Nephron (organoid): ENCODE data around the gene FAM181A.

Source experiments
- H3K27ac Mint-ChIP-seq, 3 experiments: 2 replicates each; pipeline ENCODE4 v1.8.0; 2020; ENCODE audit warnings: mixed read lengths in 3 of 3, mild to moderate bottlenecking in 2 of 3, moderate library complexity in 1 of 3
- H3K27me3 Mint-ChIP-seq: 2 replicates; pipeline ENCODE4 v1.8.0; 2021; ENCODE audit warnings: low read depth, mild to moderate bottlenecking, moderate library complexity, mixed read lengths
- H3K36me3 Mint-ChIP-seq: 2 replicates; pipeline ENCODE4 v1.8.0; 2020; ENCODE audit warnings: low read depth, mixed read lengths
- H3K4me1 Mint-ChIP-seq: 2 replicates; pipeline ENCODE4 v1.8.0; 2020; ENCODE audit warnings: mixed read lengths
- H3K4me3 Mint-ChIP-seq, 3 experiments: 2 replicates each; pipeline ENCODE4 v1.8.0; 2020; ENCODE audit warnings: mild to moderate bottlenecking in 3 of 3, mixed read lengths in 3 of 3, moderate library complexity in 2 of 3
- H3K9me3 Mint-ChIP-seq: 2 replicates; pipeline ENCODE4 v1.8.0; 2020; ENCODE audit warnings: mixed read lengths
- CTCF ChIP-seq, 3 experiments: fragments of 200-600 bp; sonication (generic); IDR thresholded peaks; one replicate each; pipeline ENCODE4 v1.5.0; 2021; ENCODE audit warnings: antibody characterized with exemption in 3 of 3; ENCODE audit not compliant: unreplicated experiment in 3 of 3

FAM181A gene

GRCh38 chr14:93949511-93950075 is 22.4 kb downstream of the FAM181A start:
- Mint-ChIP-seq H3K4me3 (no peak overlapping the region), H3K36me3 (no peaks in the 10 kb centered on the region), H3K27me3 (peaks cover 21% of the 10 kb centered on the region), H3K4me1 (peaks cover 25% of the 10 kb centered on the region), H3K9me3 (no peaks in the 10 kb centered on the region), H3K27ac (no peak overlapping the region)
- no peak for TF ChIP-seq CTCF (IDR thresholded peaks at IDR 0.05; ENCODE audit: unreplicated experiment in 3 of 3)

GRCh38 chr14:93950948-93951634 is 23.9 kb downstream of the FAM181A start:
- H3K27me3 Mint-ChIP-seq: peaks cover 25% of the 10 kb centered on the region
- H3K9me3 Mint-ChIP-seq: no peaks in the 10 kb centered on the region
- TF ChIP-seq CTCF (IDR thresholded peaks at IDR 0.05; ENCODE audit: unreplicated experiment in 3 of 3): no peak
- no peak overlapping the region for H3K27ac Mint-ChIP-seq
- no peaks in the 10 kb centered on the region for H3K36me3 Mint-ChIP-seq
- H3K4me3 Mint-ChIP-seq: no peak overlapping the region
- H3K4me1 Mint-ChIP-seq: peaks cover 32% of the 10 kb centered on the region

- Mint-ChIP-seq H3K9me3 (no peaks in the 10 kb centered on the region), H3K4me1 (peaks cover 35% of the 10 kb centered on the region), H3K27ac (no peak overlapping the region), H3K27me3 (peaks cover 22% of the 10 kb centered on the region), H3K36me3 (no peaks in the 10 kb centered on the region), H3K4me3 (no peak overlapping the region)
- TF ChIP-seq CTCF (IDR thresholded peaks at IDR 0.05; ENCODE audit: unreplicated experiment in 3 of 3): no peak
Observed at GRCh38 chr14:93951635-93952540, 24.7 kb downstream of the FAM181A start.

GRCh38 chr14:93952829-93953228 is 25.7 kb downstream of the FAM181A start:
- Mint-ChIP-seq H3K27me3 (peaks cover 27% of the 10 kb centered on the region), H3K27ac (no peak overlapping the region), H3K9me3 (no peaks in the 10 kb centered on the region), H3K4me3 (no peak overlapping the region), H3K4me1 (peaks cover 42% of the 10 kb centered on the region), H3K36me3 (no peaks in the 10 kb centered on the region)
- no peak for TF ChIP-seq CTCF (IDR thresholded peaks at IDR 0.05; ENCODE audit: unreplicated experiment in 3 of 3)

GRCh38 chr14:93953263-93953662 is 26.1 kb downstream of the FAM181A start:
- Mint-ChIP-seq H3K36me3 (no peaks in the 10 kb centered on the region), H3K9me3 (no peaks in the 10 kb centered on the region), H3K4me3 (no peak overlapping the region), H3K27ac (no peak overlapping the region), H3K4me1 (peaks cover 45% of the 10 kb centered on the region), H3K27me3 (peaks cover 27% of the 10 kb centered on the region)
- no peak for TF ChIP-seq CTCF (IDR thresholded peaks at IDR 0.05; ENCODE audit: unreplicated experiment in 3 of 3)
